Spleen (tissue), 11 donors: ENCODE data around the gene DRD4. TPM values are rescaled to one million over a fixed set of nuclear protein-coding genes. Genes with fewer than 3 reads are reported as not detected.
A peak's percentile ranks its signal among the peaks of the same experiment; 100 is the strongest.

ENCODE experiments used
- DNase-seq: peaks from one replicate; pipeline ENCODE4 v3.0.0-alpha.2; 2020
- H3K27ac ChIP-seq, 8 donors: fragments of 200-600 bp; sonication (generic) in 7 of 8; 1 replicate in 4 of 8; 2 replicates in 4 of 8; pipeline versions ENCODE4 v1.5.0 to v1.8.0; 2016 to 2021; ENCODE audit warnings: inconsistent platforms in 4 of 8, mild to moderate bottlenecking in 4 of 8, moderate library complexity in 1 of 8
- H3K27me3 ChIP-seq, 7 donors: fragments of 200-600 bp; sonication (generic) in 6 of 7; replicated peaks in 1 of 7; 1 replicate in 4 of 7; 2 replicates in 3 of 7; pipeline versions ENCODE4 v1.5.0 to v1.8.0; 2016 to 2021; ENCODE audit warnings: inconsistent platforms in 3 of 7, mild to moderate bottlenecking in 1 of 7
- H3K36me3 ChIP-seq, 6 donors: fragments of 200-600 bp; sonication (generic) in 5 of 6; 1 replicate in 4 of 6; 2 replicates in 2 of 6; pipeline versions ENCODE4 v1.5.0 to v1.8.0; 2016 to 2021; ENCODE audit warnings: inconsistent platforms in 2 of 6
- H3K4me1 ChIP-seq, 6 donors: fragments of 200-600 bp; sonication (generic) in 5 of 6; 1 replicate in 3 of 6; 2 replicates in 3 of 6; pipeline versions ENCODE4 v1.5.0 to v1.8.0; 2016 to 2021; ENCODE audit warnings: inconsistent platforms in 3 of 6
- H3K4me3 ChIP-seq, 8 donors: fragments of 200-600 bp; sonication (generic) in 7 of 8; 1 replicate in 4 of 8; 2 replicates in 4 of 8; pipeline versions ENCODE4 v1.5.0 to v1.8.0; 2016 to 2021; ENCODE audit warnings: inconsistent platforms in 4 of 8, mild to moderate bottlenecking in 4 of 8, moderate library complexity in 2 of 8
- H3K9me3 ChIP-seq, 8 donors: fragments of 200-600 bp; sonication (generic) in 7 of 8; 1 replicate in 4 of 8; 2 replicates in 4 of 8; pipeline versions ENCODE4 v1.5.0 to v1.8.0; 2016 to 2021; ENCODE audit warnings: inconsistent platforms in 4 of 8
- CTCF ChIP-seq, 11 experiments: fragments of 200-600 bp in 7 of 11; fragments of 450-650 bp in 4 of 11; sonication (generic) in 4 of 11; IDR thresholded peaks in 8 of 11; conservative IDR thresholded peaks in 3 of 11; 1 replicate in 7 of 11; 2 replicates in 4 of 11; pipeline versions ENCODE4 v1.4.0 to v1.8.0; 2016 to 2021; ENCODE audit warnings: antibody characterized with exemption in 11 of 11, inconsistent platforms in 4 of 11, mild to moderate bottlenecking in 1 of 11
- POLR2A ChIP-seq, 3 donors: fragments of 450-650 bp; IDR thresholded peaks; one replicate each; pipeline ENCODE4 v1.5.1; 2017; ENCODE audit warnings: antibody characterized with exemption in 3 of 3, mild to moderate bottlenecking in 1 of 3
- POLR2AphosphoS5 ChIP-seq, 3 donors: sonication (generic); formaldehyde crosslinking; IDR thresholded peaks; one replicate each; pipeline ENCODE4 v1.5.1; 2017; ENCODE audit warnings: antibody characterized with exemption in 3 of 3
- WGBS, 5 donors: extraction: QIAGEN DNeasy Blood & Tissue Kit in 3 of 5; methylation state at CpG; one replicate each; pipeline versions ENCODE4 v1.1.5 to v1.1.7; 2013 to 2018; 5-methylcytosine and 5-hydroxymethylcytosine counted together
- intact Hi-C: fragments of 100-400 bp; cut with DNase I; formaldehyde crosslinking; loops from one replicate; pipeline ENCODE4 v1.15.0; 2023; ENCODE audit warnings: low total_unique reads
- polyA plus RNA-seq, 3 donors: library from polyadenylated mRNA; stranded (reverse); fragments of 200-250 nt; gene quantifications; one replicate each; pipeline ENCODE4 v1.2.1, GENCODE V29; 2013
- total RNA-seq, 7 donors: library from RNA; depleted of rRNA in 3 of 7; stranded (reverse); fragments of >200 nt in 3 of 7; fragmentation: NEBNext Ultra II Directional in 4 of 7; extraction: Animal tissue kit (Norgen Biotek cat#: 25700) in 4 of 7; gene quantifications; one replicate each; pipeline versions ENCODE4 v1.1.0 to v1.2.1, GENCODE V29; 2016 to 2021
- donor health status: healthy with polysubstance abuse.
- donor health status: DM: no; HTN: no; CAD: no; lungs with moderate emphysema.
- donor health status: DM: no; HTN: no; CAD: no.
- donor health status: Bipolar disorder and iron deficiency.
- donor health status: healthy.
- donor health status: DM: no; HTN: no; CAD: no.
- donor health status: DM: yes; HTN: yes; CAD: no.

DRD4 gene
- total and polyA plus RNA-seq, 10 donors = 0.12 to 0.86 (median 0.44) TPM; not detected in 3

DNA sequence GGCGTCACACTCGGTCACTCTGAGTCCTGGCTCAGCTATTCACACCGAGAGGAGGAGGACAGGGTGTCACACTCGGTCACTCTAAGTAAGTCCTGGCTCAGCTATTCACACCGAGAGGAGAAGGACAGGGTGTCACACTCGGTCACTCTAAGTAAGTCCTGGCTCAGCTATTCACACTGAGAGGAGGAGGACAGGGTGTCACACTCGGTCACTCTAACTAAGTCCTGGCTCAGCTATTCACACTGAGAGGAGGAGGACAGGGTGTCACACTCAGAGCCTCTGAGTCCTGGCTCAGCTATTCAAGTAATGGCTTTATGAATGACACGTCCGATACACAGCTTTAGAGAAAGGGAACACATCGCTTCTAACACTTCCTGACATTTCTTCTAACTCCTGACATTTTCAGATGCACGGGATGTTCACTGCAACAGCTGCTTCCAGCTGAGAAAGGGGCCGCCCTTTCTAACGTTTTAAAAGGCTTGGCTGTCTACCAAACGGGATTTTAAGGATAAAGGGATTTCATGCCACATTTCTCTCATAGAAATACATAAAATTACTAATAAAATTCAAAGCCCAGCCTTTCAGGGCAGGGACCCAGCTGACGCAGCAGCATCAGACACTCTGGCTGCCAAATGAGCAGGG lies 28.1 kb downstream of the DRD4 start:
- Histone ChIP-seq H3K36me3 (peaks cover 0 to 87% (median 3%) of the 10 kb centered on the region in 6 donors), H3K4me3 (no peak overlapping the region), H3K27ac (peak overlapping the region in 6 of 8 donors; percentile 3 to 60 (median 42)), H3K27me3 (no peaks in the 10 kb centered on the region), H3K9me3 (no peaks in the 10 kb centered on the region), H3K4me1 (peaks cover 4 to 31% (median 14%) of the 10 kb centered on the region in 6 donors)
- TF ChIP-seq POLR2A (IDR thresholded peaks at IDR 0.05) (no peak), POLR2AphosphoS5 (IDR thresholded peaks at IDR 0.05) (no peak), CTCF (IDR thresholded peaks at IDR 0.05 in 8 of 11, conservative IDR thresholded peaks at IDR 0.05 in 3 of 11) (no peak)
- intact Hi-C loops = no loop called here
- WGBS, 5 donors = 80 to 90% (median 83%) methylated on average over 11 to 15 of the region's 15 CpGs
- DNase-seq = no peak

DNA sequence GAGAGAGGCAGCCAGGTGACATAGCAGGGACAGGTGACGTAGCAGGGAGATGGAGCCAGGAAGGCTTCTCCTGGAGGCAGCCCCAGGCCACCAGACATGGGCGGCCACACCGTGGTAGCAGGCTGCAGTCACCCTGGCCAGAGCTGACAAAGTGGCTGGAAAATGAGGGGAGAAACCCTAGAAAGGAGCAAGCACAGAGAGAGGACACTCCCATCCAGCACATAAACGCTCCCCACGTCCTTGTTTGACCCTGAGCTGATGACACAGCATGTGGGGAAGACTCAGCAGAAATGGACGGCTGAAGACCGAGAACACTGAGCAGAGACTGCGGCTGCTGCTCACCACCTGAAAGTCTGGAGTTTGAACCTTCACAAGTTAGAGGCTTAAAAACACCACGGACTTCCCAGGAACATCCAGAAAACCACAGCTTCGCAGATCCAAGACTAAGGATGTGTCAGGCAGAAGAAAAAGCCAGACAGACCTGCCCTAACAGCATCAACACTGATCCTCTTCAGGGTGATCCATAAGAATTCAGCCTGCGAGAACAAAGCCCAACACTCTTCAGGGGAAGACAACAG lies 28.7 kb downstream of the DRD4 start:
- intact Hi-C loops = no loop called here
- Histone ChIP-seq H3K9me3 (no peaks in the 10 kb centered on the region), H3K4me1 (peaks cover 4 to 25% (median 11%) of the 10 kb centered on the region in 6 donors), H3K36me3 (peaks cover 0 to 87% (median 0%) of the 10 kb centered on the region in 6 donors), H3K27ac (peak overlapping the region in 6 of 8 donors; percentile 3 to 60 (median 42)), H3K4me3 (no peak overlapping the region), H3K27me3 (no peaks in the 10 kb centered on the region)
- DNase-seq = no peak
- 59 to 79% (median 70%) methylated on average over 11 of the region's 11 CpGs for WGBS, 5 donors
- TF ChIP-seq POLR2AphosphoS5 (IDR thresholded peaks at IDR 0.05) = no peak
- no peak for TF ChIP-seq CTCF (IDR thresholded peaks at IDR 0.05 in 8 of 11, conservative IDR thresholded peaks at IDR 0.05 in 3 of 11)
- TF ChIP-seq POLR2A (IDR thresholded peaks at IDR 0.05) = no peak

DNA sequence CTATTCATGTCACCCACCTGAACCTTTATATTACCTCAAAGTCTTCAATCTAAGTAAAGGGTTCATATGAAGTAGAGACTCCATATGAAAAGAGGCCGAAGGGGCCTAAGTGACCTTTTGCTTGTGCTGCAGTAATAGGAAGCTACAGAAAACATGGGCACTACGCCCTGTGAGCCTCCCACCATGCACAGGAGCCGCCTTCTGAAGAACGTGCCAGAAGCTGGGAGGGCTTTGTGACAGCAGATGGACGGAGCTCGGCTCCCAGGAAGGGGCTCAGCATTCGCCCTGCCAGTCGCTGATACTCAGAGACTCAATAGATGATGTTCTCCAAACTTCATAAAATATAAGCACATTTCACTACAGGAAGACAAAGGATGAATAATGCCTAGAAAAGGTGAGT lies 36.8 kb downstream of the DRD4 start:
- Histone ChIP-seq H3K36me3 (peaks cover 0 to 95% (median 45%) of the 10 kb centered on the region in 6 donors), H3K4me3 (no peak overlapping the region), H3K4me1 (no peaks in the 10 kb centered on the region), H3K27ac (no peak overlapping the region), H3K9me3 (no peaks in the 10 kb centered on the region), H3K27me3 (no peaks in the 10 kb centered on the region)
- no peak for DNase-seq
- intact Hi-C loops = no loop called here
- WGBS, 5 donors = 91 to 97% (median 97%) methylated on average over 8 of the region's 8 CpGs
- no peak for TF ChIP-seq POLR2AphosphoS5 (IDR thresholded peaks at IDR 0.05)
- TF ChIP-seq POLR2A (IDR thresholded peaks at IDR 0.05) = no peak
- TF ChIP-seq CTCF (IDR thresholded peaks at IDR 0.05 in 8 of 11, conservative IDR thresholded peaks at IDR 0.05 in 3 of 11) = no peak

DNA sequence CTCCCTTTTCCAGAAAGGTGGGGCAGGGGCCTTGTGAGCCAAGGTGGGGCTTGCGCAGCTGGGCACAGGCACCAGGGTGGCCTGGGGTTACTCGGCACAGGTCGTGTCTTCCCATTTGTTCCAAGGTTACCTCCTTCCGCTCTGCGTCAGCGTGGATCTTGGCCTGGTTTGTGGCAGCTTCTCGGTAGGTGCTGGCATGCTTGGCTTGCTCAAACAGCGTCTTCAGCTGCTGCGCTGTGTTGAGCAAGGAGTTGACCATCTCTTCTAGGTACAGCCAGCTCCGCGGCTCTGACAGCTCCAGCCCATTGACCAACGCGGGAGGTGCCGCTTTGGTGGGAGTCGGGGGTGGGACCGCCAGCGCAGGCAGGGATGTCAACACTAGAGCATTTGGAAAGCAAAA lies 37.3 kb downstream of the DRD4 start:
- H3K9me3 ChIP-seq = no peaks in the 10 kb centered on the region
- intact Hi-C loops = no loop called here
- peaks cover 0 to 95% (median 50%) of the 10 kb centered on the region in 6 donors for H3K36me3 ChIP-seq
- TF ChIP-seq CTCF (IDR thresholded peaks at IDR 0.05 in 8 of 11, conservative IDR thresholded peaks at IDR 0.05 in 3 of 11) (no peak), POLR2A (IDR thresholded peaks at IDR 0.05) (no peak), POLR2AphosphoS5 (IDR thresholded peaks at IDR 0.05) (no peak)
- H3K27ac ChIP-seq = no peak overlapping the region
- WGBS, 5 donors = 90 to 98% (median 94%) methylated on average over 11 to 17 of the region's 17 CpGs
- DNase-seq = no peak
- no peaks in the 10 kb centered on the region for H3K27me3 ChIP-seq
- H3K4me3 ChIP-seq = no peak overlapping the region
- peaks cover 0 to 3% (median under 1%) of the 10 kb centered on the region in 6 donors for H3K4me1 ChIP-seq
